Ovary (tissue), 3 donors: ENCODE data around the gene MCAT.
"Not testable (repeated sequence)": the region's sequence is repeated elsewhere in the genome, so short reads cannot be mapped to it uniquely, and the experiment has no call there.

Experiments used
- CTCF ChIP-seq, 3 donors: fragments of 450-650 bp in 2 of 3; fragments of 200-600 bp in 1 of 3; IDR thresholded peaks; one replicate each; pipeline versions ENCODE4 v1.5.1 to v1.8.0; 2016 to 2022; ENCODE audit warnings: antibody characterized with exemption in 3 of 3, mild to moderate bottlenecking in 1 of 3
- EP300 ChIP-seq: sonication (generic); formaldehyde crosslinking; IDR thresholded peaks from one replicate; pipeline ENCODE4 v1.6.1; 2017; ENCODE audit warnings: antibody characterized with exemption
- donor health status: DM: no; HTN: no; CAD: no.

- not testable (repeated sequence) for TF ChIP-seq EP300; CTCF (IDR thresholded peaks at IDR 0.05)
Observed at GRCh38 chr22:43146332-43146731, 3.1 kb upstream of the MCAT start.
